Esophagus squamous epithelium (tissue), 5 donors: ENCODE measurements around the gene ANKRD11. TPM values are rescaled to one million over a fixed set of nuclear protein-coding genes. Genes with fewer than 3 reads are reported as not detected.

ENCODE experiments used
- DNase-seq: peaks from one replicate; lab custom pipeline; 2025; lab: John Stamatoyannopoulos, UW
- H3K27ac ChIP-seq, 4 donors: fragments of 200-600 bp; sonication (generic); one replicate each; pipeline ENCODE4 v1.5.1; 2016 to 2019; ENCODE audit warnings: mild to moderate bottlenecking in 1 of 4
- H3K27me3 ChIP-seq, 4 donors: fragments of 200-600 bp; sonication (generic); 1 replicate in 3 of 4; 2 replicates in 1 of 4; pipeline versions ENCODE4 v1.5.1 to v1.6.0; 2017 to 2021; ENCODE audit warnings: antibody characterized with exemption in 1 of 4
- H3K36me3 ChIP-seq, 3 donors: fragments of 200-600 bp; sonication (generic); one replicate each; pipeline ENCODE4 v1.5.1; 2016 to 2019
- H3K4me1 ChIP-seq, 3 donors: fragments of 200-600 bp; sonication (generic); one replicate each; pipeline ENCODE4 v1.5.1; 2017 to 2019
- H3K4me3 ChIP-seq, 4 donors: fragments of 200-600 bp; sonication (generic); 1 replicate in 3 of 4; 2 replicates in 1 of 4; pipeline ENCODE4 v1.5.1; 2016 to 2019; ENCODE audit warnings: mild to moderate bottlenecking in 2 of 4, moderate library complexity in 1 of 4
- H3K9me3 ChIP-seq, 3 donors: fragments of 200-600 bp; sonication (generic); one replicate each; pipeline ENCODE4 v1.5.1; 2016 to 2019
- CTCF ChIP-seq, 6 experiments: fragments of 450-650 bp in 4 of 6; fragments of 200-600 bp in 2 of 6; sonication (generic) in 2 of 6; IDR thresholded peaks; one replicate each; pipeline ENCODE4 v1.5.1; 2016 to 2019; ENCODE audit warnings: antibody characterized with exemption in 6 of 6, mild to moderate bottlenecking in 4 of 6, moderate library complexity in 4 of 6
- POLR2A ChIP-seq, 4 donors: fragments of 450-650 bp; IDR thresholded peaks; one replicate each; pipeline ENCODE4 v1.6.1; 2017; ENCODE audit warnings: antibody characterized with exemption in 4 of 4, mild to moderate bottlenecking in 4 of 4, moderate library complexity in 3 of 4
- WGBS, 2 donors: methylation state at CpG; one replicate each; pipeline ENCODE4 v1.1.5; 2018; 5-methylcytosine and 5-hydroxymethylcytosine counted together
- intact Hi-C: fragments of 100-400 bp; cut with DNase I; formaldehyde crosslinking; loops from one replicate; pipeline ENCODE4 v1.15.0; 2022
- total RNA-seq, 4 donors: library from RNA; depleted of rRNA; stranded (reverse); fragments of >200 nt; gene quantifications; one replicate each; pipeline ENCODE4 v1.1.0, GENCODE V29; 2016
- donor health status: DM: yes; HTN: yes; CAD: no.

The ANKRD11 gene
- total RNA-seq, 4 donors from 2014 or later = 51.0 to 72.7 (median 66.9) TPM

GRCh38 chr16:89420204-89420603, 70.2 kb downstream of the ANKRD11 start:
- WGBS, 2 donors = 77 to 78% methylated on average over 11 of the region's 11 CpGs
- peaks cover 16 to 91% (median 23%) of the 10 kb centered on the region in 3 donors for H3K4me1 ChIP-seq
- H3K27me3 ChIP-seq = no peaks in the 10 kb centered on the region
- intact Hi-C loops = no loop called here
- H3K9me3 ChIP-seq = no peaks in the 10 kb centered on the region
- TF ChIP-seq POLR2A (IDR thresholded peaks at IDR 0.05) = no peak
- TF ChIP-seq CTCF (IDR thresholded peaks at IDR 0.05) = no peak
- no peak overlapping the region for H3K4me3 ChIP-seq
- peaks cover 0 to 14% (median 5%) of the 10 kb centered on the region in 3 donors for H3K36me3 ChIP-seq
- no peak for DNase-seq
- no peak overlapping the region for H3K27ac ChIP-seq

- 90 to 91% methylated on average over 7 of the region's 7 CpGs for WGBS, 2 donors
Observed at GRCh38 chr16:89418352-89418751, 72.0 kb downstream of the ANKRD11 start.

GRCh38 chr16:89417352-89417751, 73.0 kb downstream of the ANKRD11 start:
- TF ChIP-seq CTCF (IDR thresholded peaks at IDR 0.05) (no peak), POLR2A (IDR thresholded peaks at IDR 0.05) (no peak)
- peak overlapping the region in 2 of 4 donors; percentile 33 to 35 for H3K27ac ChIP-seq

More at GRCh38 chr16:89418352-89418751, 72.0 kb downstream of the ANKRD11 start:
- DNase-seq = no peak
- H3K27me3 ChIP-seq = no peaks in the 10 kb centered on the region
- intact Hi-C loops = no loop called here
- H3K9me3 ChIP-seq = no peaks in the 10 kb centered on the region
- H3K4me3 ChIP-seq = no peak overlapping the region
- peaks cover 0 to 14% (median 5%) of the 10 kb centered on the region in 3 donors for H3K36me3 ChIP-seq
- H3K4me1 ChIP-seq = peaks cover 17 to 93% (median 34%) of the 10 kb centered on the region in 3 donors
- H3K27ac ChIP-seq = no peak overlapping the region
- TF ChIP-seq CTCF (IDR thresholded peaks at IDR 0.05) = no peak
- no peak for TF ChIP-seq POLR2A (IDR thresholded peaks at IDR 0.05)

GRCh38 chr16:89413811-89414585, 76.4 kb downstream of the ANKRD11 start:
- H3K27me3 ChIP-seq = no peaks in the 10 kb centered on the region
- no peak for TF ChIP-seq CTCF (IDR thresholded peaks at IDR 0.05)
- no peak for TF ChIP-seq POLR2A (IDR thresholded peaks at IDR 0.05)
- 78 to 80% methylated on average over 15 to 16 of the region's 20 CpGs for WGBS, 2 donors
- H3K9me3 ChIP-seq = no peaks in the 10 kb centered on the region
- no peak overlapping the region for H3K4me3 ChIP-seq
- H3K36me3 ChIP-seq = peaks cover 0 to 14% (median 5%) of the 10 kb centered on the region in 3 donors
- intact Hi-C loops = no loop called here
- H3K27ac ChIP-seq = peak overlapping the region in 2 of 4 donors; percentile 2 to 3
- peaks cover 44 to 99% (median 58%) of the 10 kb centered on the region in 3 donors for H3K4me1 ChIP-seq
- no peak for DNase-seq

More at GRCh38 chr16:89417352-89417751, 73.0 kb downstream of the ANKRD11 start:
- Histone ChIP-seq H3K4me1 (peaks cover 16 to 93% (median 33%) of the 10 kb centered on the region in 3 donors), H3K9me3 (no peaks in the 10 kb centered on the region), H3K4me3 (no peak overlapping the region), H3K36me3 (peaks cover 0 to 14% (median 5%) of the 10 kb centered on the region in 3 donors), H3K27me3 (no peaks in the 10 kb centered on the region)
- DNase-seq = no peak
- WGBS, 2 donors = 60% methylated on average over 4 to 6 of the region's 7 CpGs
- intact Hi-C loops = no loop called here

- DNase-seq = no peak
- Histone ChIP-seq H3K9me3 (no peaks in the 10 kb centered on the region), H3K36me3 (peaks cover 0 to 12% (median 4%) of the 10 kb centered on the region in 3 donors), H3K4me1 (peaks cover 53 to 99% (median 68%) of the 10 kb centered on the region in 3 donors), H3K27me3 (no peaks in the 10 kb centered on the region), H3K27ac (peak overlapping the region in 1 of 4 donors; percentile 3), H3K4me3 (no peak overlapping the region)
- TF ChIP-seq CTCF (IDR thresholded peaks at IDR 0.05) (no peak), POLR2A (IDR thresholded peaks at IDR 0.05) (no peak)
- intact Hi-C loops = no loop called here
- 67 to 77% methylated on average over 4 of the region's 4 CpGs for WGBS, 2 donors
Observed at GRCh38 chr16:89412811-89413210, 77.5 kb downstream of the ANKRD11 start.
